Hepatocyte (in vitro differentiated cells): ENCODE measurements around the gene NIN.

Experiments
- CTCF ChIP-seq: fragments of 200-600 bp; sonication (generic); IDR thresholded peaks from 2 replicates; pipeline ENCODE4 v1.5.1; 2016; ENCODE audit warnings: antibody characterized with exemption, mild to moderate bottlenecking; ENCODE audit not compliant: poor library complexity
- EZH2 ChIP-seq: fragments of 200-600 bp; sonication (generic); IDR thresholded peaks from 2 replicates; pipeline ENCODE4 v1.6.1; 2016; ENCODE audit warnings: antibody characterized with exemption, mild to moderate bottlenecking, borderline replicate concordance
- EZH2phosphoT487 ChIP-seq: fragments of 200-600 bp; sonication (generic); IDR thresholded peaks from one replicate; pipeline ENCODE4 v1.6.1; 2018; ENCODE audit warnings: antibody characterized with exemption, mild to moderate bottlenecking, low read depth, moderate library complexity; ENCODE audit not compliant: unreplicated experiment, severe bottlenecking

GRCh38 chr14:50744231-50744630 is 86.7 kb downstream of the NIN start:
- TF ChIP-seq CTCF (no peak), EZH2 (no peak), EZH2phosphoT487 (no peak)
